Body of pancreas (tissue), 4 donors: ENCODE data around the gene FOXK1.

Experiments
- POLR2A ChIP-seq, 3 donors: fragments of 450-650 bp; IDR thresholded peaks; one replicate each; pipeline ENCODE4 v1.6.1; 2016; ENCODE audit warnings: antibody characterized with exemption in 3 of 3, mild to moderate bottlenecking in 2 of 3
- TF ChIP-seq, protein P1 (sequence below), 7 experiments: fragments of 450-650 bp in 4 of 7; fragments of 200-600 bp in 3 of 7; sonication (generic) in 3 of 7; IDR thresholded peaks; one replicate each; pipeline ENCODE4 v1.5.1; 2016 to 2019; ENCODE audit warnings: antibody characterized with exemption in 7 of 7

DNA sequence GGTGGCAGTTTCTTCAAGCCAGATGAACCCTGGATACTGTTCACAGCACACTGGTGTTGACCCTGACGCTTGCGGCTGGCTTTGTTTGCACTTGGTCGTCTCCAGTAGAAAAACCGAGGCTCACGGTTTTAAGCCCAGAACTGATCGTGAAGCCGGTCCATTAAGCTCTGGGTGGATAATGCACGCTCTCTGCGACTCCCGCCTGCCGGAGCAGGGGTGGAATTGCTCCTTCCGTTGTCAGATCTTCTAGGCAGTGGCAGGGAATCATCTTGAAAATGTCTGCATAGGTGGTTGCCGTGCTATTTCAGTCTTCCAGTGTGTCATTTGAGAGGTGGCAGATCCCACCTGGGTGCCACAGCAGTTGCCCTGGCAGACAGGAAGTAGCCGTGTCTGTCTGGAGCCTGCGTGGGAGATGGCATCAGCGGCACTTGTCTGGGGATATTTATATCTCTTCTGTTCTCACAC lies 57.5 kb downstream of the FOXK1 start:
- TF ChIP-seq, protein P1, sequence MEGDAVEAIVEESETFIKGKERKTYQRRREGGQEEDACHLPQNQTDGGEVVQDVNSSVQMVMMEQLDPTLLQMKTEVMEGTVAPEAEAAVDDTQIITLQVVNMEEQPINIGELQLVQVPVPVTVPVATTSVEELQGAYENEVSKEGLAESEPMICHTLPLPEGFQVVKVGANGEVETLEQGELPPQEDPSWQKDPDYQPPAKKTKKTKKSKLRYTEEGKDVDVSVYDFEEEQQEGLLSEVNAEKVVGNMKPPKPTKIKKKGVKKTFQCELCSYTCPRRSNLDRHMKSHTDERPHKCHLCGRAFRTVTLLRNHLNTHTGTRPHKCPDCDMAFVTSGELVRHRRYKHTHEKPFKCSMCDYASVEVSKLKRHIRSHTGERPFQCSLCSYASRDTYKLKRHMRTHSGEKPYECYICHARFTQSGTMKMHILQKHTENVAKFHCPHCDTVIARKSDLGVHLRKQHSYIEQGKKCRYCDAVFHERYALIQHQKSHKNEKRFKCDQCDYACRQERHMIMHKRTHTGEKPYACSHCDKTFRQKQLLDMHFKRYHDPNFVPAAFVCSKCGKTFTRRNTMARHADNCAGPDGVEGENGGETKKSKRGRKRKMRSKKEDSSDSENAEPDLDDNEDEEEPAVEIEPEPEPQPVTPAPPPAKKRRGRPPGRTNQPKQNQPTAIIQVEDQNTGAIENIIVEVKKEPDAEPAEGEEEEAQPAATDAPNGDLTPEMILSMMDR (IDR thresholded peaks at IDR 0.05): peak in 5 of 7 experiments; percentile 7 to 43 (median 38)
- TF ChIP-seq POLR2A (IDR thresholded peaks at IDR 0.05): peak in 1 of 3 donors; percentile 22
